GM15510 (cell line): Measurements from ENCODE around the gene MYOG.

Source experiments
- POLR2A ChIP-seq: IDR thresholded peaks from 3 replicates; pipeline ENCODE4 v1.6.1; 2011; ENCODE audit warnings: borderline replicate concordance; ENCODE audit not compliant: insufficient read length; ENCODE audit errors: extremely low read depth

MYOG gene

GRCh38 chr1:203075236-203076030 lies 10.4 kb downstream of the MYOG start:
- no peak for TF ChIP-seq POLR2A

DNA sequence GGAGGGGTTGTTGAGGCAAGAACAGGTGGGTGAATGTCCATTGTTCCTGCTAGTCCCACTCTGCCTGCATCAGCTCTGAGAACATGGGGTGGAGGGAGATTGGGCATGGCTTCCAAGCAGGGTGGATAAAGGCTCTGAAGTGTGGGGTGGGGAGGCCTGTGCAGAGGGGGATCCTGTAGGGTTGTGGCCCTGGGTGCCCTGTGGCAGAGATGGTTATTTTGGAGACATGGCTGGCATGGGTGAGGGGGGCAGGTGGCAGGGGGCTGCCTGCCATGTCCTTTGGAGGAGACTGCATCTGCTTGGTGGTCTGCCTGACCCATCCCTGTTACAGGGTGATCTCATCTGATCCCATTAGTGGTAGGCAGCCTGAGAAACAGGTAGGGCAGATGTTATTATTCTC lies 11.2 kb downstream of the MYOG start:
- no peak for TF ChIP-seq POLR2A

GRCh38 chr1:203073469-203073868 lies 12.3 kb downstream of the MYOG start:
- TF ChIP-seq POLR2A: no peak

DNA sequence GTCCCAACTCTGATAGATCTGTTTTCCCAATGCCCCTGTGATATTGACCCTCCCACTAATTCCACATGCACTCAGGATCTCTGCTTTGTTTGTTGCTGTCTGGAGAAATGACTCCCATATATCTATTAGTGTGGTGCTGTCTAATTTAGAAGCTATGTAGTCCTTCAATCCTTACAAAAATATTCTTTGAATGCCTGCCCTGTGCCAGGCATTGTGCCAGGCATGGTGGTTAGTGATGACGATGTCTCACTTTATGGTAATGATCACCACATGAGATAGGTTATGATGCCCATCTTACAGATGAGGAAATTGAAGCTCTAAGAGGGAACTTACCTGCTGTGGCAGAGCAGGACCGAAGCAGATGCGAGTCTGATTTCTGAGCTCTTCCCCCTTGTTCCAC lies 12.9 kb downstream of the MYOG start:
- TF ChIP-seq POLR2A: no peak

DNA sequence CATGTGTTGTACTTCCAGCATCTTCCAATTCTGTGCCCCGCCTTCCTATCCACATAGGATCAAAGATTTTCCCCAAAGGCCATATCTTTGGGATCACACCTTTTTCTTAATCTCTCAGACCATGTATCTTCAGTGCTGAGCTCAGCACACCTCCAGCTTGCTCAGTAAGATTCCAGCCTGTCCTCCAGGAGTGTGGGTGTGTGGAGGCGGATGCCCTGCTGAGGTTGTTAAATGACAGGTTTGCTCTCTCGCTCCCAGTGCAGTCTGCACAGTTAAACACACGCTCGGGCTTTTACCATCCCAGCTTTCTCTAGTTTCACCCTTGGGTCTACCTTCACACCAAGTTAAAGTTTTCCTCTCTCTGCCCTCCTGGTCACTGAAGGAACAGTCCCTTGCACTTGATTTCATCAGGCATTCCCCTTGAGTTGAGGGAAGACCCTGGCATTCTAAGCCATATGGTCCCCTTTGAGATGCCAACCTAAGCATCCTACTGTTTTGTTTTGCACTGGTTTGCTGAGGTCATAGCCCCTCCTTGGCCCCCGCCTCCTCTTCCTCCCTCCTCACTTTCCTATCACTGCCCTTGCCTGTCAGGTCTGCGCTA lies 13.7 kb downstream of the MYOG start:
- TF ChIP-seq POLR2A: no peak

GRCh38 chr1:203069030-203069747 lies 16.6 kb downstream of the MYOG start:
- no peak for TF ChIP-seq POLR2A

GRCh38 chr1:203066965-203067364 lies 18.8 kb downstream of the MYOG start:
- no peak for TF ChIP-seq POLR2A

DNA sequence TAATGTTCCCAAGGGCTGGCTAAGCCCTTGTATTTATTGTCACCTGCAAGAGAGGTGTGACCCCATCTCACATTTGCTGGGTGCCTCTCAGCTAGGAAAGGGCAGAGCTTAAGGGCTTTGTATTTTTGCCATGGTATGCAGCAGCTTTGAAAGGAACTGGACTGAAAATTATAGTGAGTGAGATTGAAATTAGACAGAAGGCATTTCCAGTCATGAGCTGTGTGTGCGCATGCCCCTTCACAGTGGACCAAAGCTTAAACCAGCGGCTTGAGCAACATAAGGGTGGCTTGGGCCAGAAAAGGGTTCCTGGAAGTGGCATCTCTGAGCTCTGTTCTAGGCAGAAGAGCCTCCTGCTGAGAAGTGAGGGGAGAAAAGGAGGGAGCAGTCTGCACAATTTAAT lies 19.8 kb downstream of the MYOG start:
- TF ChIP-seq POLR2A: no peak

GRCh38 chr1:203065191-203065590 lies 20.6 kb downstream of the MYOG start:
- TF ChIP-seq POLR2A: no peak

GRCh38 chr1:203063287-203063686 lies 22.5 kb downstream of the MYOG start:
- no peak for TF ChIP-seq POLR2A

GRCh38 chr1:203060115-203060514 lies 25.7 kb downstream of the MYOG start:
- no peak for TF ChIP-seq POLR2A

GRCh38 chr1:203059485-203059884 lies 26.3 kb downstream of the MYOG start:
- TF ChIP-seq POLR2A: no peak

DNA sequence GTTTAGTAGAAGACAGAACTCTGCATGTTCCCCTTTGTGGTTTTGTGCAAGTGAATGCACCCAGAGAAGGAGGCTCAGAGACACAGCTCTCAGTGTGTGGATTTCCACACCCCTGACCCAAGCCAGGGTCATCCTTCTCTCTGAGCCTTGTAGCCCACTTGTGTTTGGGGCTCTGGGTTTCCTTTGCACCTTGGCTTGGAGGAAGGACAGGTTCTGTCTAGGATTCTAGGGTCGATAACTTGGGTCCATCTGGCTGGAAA lies 27.2 kb downstream of the MYOG start:
- TF ChIP-seq POLR2A: no peak

- no peak for TF ChIP-seq POLR2A
Observed at GRCh38 chr1:203057911-203058675, 27.7 kb downstream of the MYOG start.

DNA sequence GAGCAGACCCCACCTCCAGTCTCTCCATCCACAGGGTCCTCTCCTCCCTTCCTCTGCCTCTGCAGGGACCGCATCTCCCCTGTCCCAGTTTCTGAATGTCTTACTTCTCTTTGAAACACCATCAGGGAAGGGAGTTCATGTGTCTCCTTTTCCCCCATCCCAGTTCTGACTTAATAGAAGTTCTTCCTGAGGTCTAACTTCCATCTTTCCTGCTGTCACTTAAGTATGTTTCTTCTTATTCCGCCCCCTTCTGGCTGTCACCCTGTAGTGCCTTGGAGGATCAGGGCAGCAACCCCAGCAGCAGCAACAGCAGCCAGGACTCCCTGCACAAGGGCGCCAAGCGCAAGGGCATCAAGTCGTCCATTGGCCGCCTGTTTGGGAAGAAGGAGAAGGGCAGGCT lies 29.3 kb downstream of the MYOG start:
- TF ChIP-seq POLR2A: no peak
